H9 (cell line): Measurements from ENCODE around the gene SYCE3. TPM values are rescaled to one million over a fixed set of nuclear protein-coding genes. Genes with fewer than 3 reads are reported as not detected.

Source experiments
- DNase-seq: peaks from one replicate; pipeline ENCODE4 v3.0.0-alpha.2; 2017
- H2AFZ ChIP-seq: one replicate; pipeline ENCODE4 v1.6.1; 2013; ENCODE audit warnings: mild to moderate bottlenecking, low read length, control low read depth, moderate library complexity
- H2AK5ac ChIP-seq: 2 replicates; pipeline ENCODE4 v1.6.1; 2013; ENCODE audit warnings: low read length, control low read depth, mixed read lengths; ENCODE audit not compliant: insufficient read length
- H2BK120ac ChIP-seq: one replicate; pipeline ENCODE4 v1.6.1; 2013; ENCODE audit warnings: low read depth, mild to moderate bottlenecking, low read length, control low read depth, inconsistent platforms; ENCODE audit not compliant: poor library complexity, severe bottlenecking
- H2BK12ac ChIP-seq: 2 replicates; pipeline ENCODE4 v1.6.1; 2013; ENCODE audit warnings: low read length, control low read depth, mixed read lengths, low read depth; ENCODE audit not compliant: insufficient read length
- H2BK15ac ChIP-seq: 2 replicates; pipeline ENCODE4 v1.6.1; 2013; ENCODE audit warnings: low read depth, low read length, control low read depth
- H2BK20ac ChIP-seq: one replicate; pipeline ENCODE4 v1.6.1; 2013; ENCODE audit warnings: low read depth, mild to moderate bottlenecking, low read length, control low read depth, inconsistent platforms; ENCODE audit not compliant: poor library complexity, severe bottlenecking
- H2BK5ac ChIP-seq: 2 replicates; pipeline ENCODE4 v1.6.1; 2013; ENCODE audit warnings: low read length, control low read depth, mixed read lengths; ENCODE audit not compliant: insufficient read length
- H3K14ac ChIP-seq: 2 replicates; pipeline ENCODE4 v1.6.1; 2013; ENCODE audit warnings: low read length, control low read depth; ENCODE audit not compliant: insufficient read depth
- H3K18ac ChIP-seq: 2 replicates; pipeline ENCODE4 v1.6.1; 2013; ENCODE audit warnings: low read depth, mild to moderate bottlenecking, mixed read lengths, low read length, control low read depth; ENCODE audit not compliant: insufficient read length
- H3K23ac ChIP-seq: 2 replicates; pipeline ENCODE4 v1.6.1; 2013; ENCODE audit warnings: low read length, control low read depth, mixed read lengths, low read depth; ENCODE audit not compliant: insufficient read length
- H3K23me2 ChIP-seq: 2 replicates; pipeline ENCODE4 v1.6.1; 2013; ENCODE audit warnings: low read depth, mild to moderate bottlenecking, mixed read lengths, low read length, control low read depth; ENCODE audit not compliant: insufficient read length, poor library complexity, severe bottlenecking
- H3K27ac ChIP-seq: 2 replicates; pipeline ENCODE4 v1.5.1; 2013; ENCODE audit warnings: low read length, control low read depth, mixed read lengths, low read depth; ENCODE audit not compliant: insufficient read length
- H3K27me3 ChIP-seq: 2 replicates; pipeline ENCODE4 v1.6.1; 2013; ENCODE audit warnings: low read length, control low read depth, inconsistent platforms; ENCODE audit not compliant: insufficient read depth
- H3K4ac ChIP-seq: 2 replicates; pipeline ENCODE4 v1.6.1; 2013; ENCODE audit warnings: low read depth, mild to moderate bottlenecking, control low read depth, inconsistent platforms, low read length, moderate library complexity
- H3K4me1 ChIP-seq: 2 replicates; pipeline ENCODE4 v1.6.1; 2013; ENCODE audit warnings: low read length, control low read depth, inconsistent platforms; ENCODE audit not compliant: insufficient read depth
- H3K4me2 ChIP-seq: 2 replicates; pipeline ENCODE4 v1.6.1; 2013; ENCODE audit warnings: low read length, control low read depth, mixed read lengths; ENCODE audit not compliant: insufficient read length, insufficient read depth
- H3K56ac ChIP-seq: 2 replicates; pipeline ENCODE4 v1.6.1; 2013; ENCODE audit warnings: low read depth, mild to moderate bottlenecking, mixed read lengths, low read length, control low read depth; ENCODE audit not compliant: insufficient read length
- H3K79me1 ChIP-seq: 2 replicates; pipeline ENCODE4 v1.6.1; 2013; ENCODE audit warnings: low read depth, mild to moderate bottlenecking, moderate library complexity, low read length, control low read depth, inconsistent platforms; ENCODE audit not compliant: insufficient read depth, poor library complexity, severe bottlenecking
- H3K79me2 ChIP-seq: 2 replicates; pipeline ENCODE4 v1.6.1; 2013; ENCODE audit warnings: low read length, control low read depth, inconsistent platforms; ENCODE audit not compliant: insufficient read depth
- H3K9ac ChIP-seq: 2 replicates; pipeline ENCODE4 v1.6.1; 2013; ENCODE audit warnings: low read length, control low read depth, mixed read lengths; ENCODE audit not compliant: insufficient read length; ENCODE audit errors: extremely low read depth
- H3K9me3 ChIP-seq: one replicate; pipeline ENCODE4 v1.6.1; 2013; ENCODE audit warnings: low read depth, low read length, inconsistent platforms; ENCODE audit not compliant: control insufficient read depth
- H3T11ph ChIP-seq: one replicate; pipeline ENCODE4 v1.6.1; 2013; ENCODE audit warnings: mild to moderate bottlenecking, low read length, control low read depth, inconsistent platforms
- H4K20me1 ChIP-seq: one replicate; pipeline ENCODE4 v1.6.1; 2013; ENCODE audit not compliant: control insufficient read depth, insufficient read length, insufficient read depth
- H4K5ac ChIP-seq: 2 replicates; pipeline ENCODE4 v1.6.1; 2013; ENCODE audit warnings: low read depth, mild to moderate bottlenecking, mixed read lengths, low read length, control low read depth; ENCODE audit not compliant: insufficient read length
- H4K8ac ChIP-seq: replicated peaks from 2 replicates; pipeline ENCODE4 v1.6.1; 2013; ENCODE audit warnings: low read length, control low read depth, mixed read lengths, low read depth; ENCODE audit not compliant: insufficient read length
- H4K91ac ChIP-seq: 2 replicates; pipeline ENCODE4 v1.6.1; 2013; ENCODE audit warnings: low read depth, mild to moderate bottlenecking, moderate library complexity, mixed read lengths, low read length, control low read depth; ENCODE audit not compliant: insufficient read length
- H3K27ac Mint-ChIP-seq, 3 experiments: 2 replicates in 2 of 3; 3 replicates in 1 of 3; pipeline ENCODE4 v1.8.0; 2020 to 2021; ENCODE audit warnings: mixed read lengths in 3 of 3, mild to moderate bottlenecking in 1 of 3, moderate library complexity in 1 of 3
- H3K27me3 Mint-ChIP-seq: 2 replicates; pipeline ENCODE4 v1.8.0; 2021; ENCODE audit warnings: low read depth, mild to moderate bottlenecking, moderate library complexity, mixed read lengths
- H3K36me3 Mint-ChIP-seq, 3 experiments: 2 replicates in 2 of 3; 3 replicates in 1 of 3; pipeline ENCODE4 v1.8.0; 2020 to 2021; ENCODE audit warnings: low read depth in 3 of 3, mixed read lengths in 3 of 3; ENCODE audit not compliant: insufficient read depth in 1 of 3
- H3K4me1 Mint-ChIP-seq, 2 experiments: 2 replicates each; pipeline ENCODE4 v1.8.0; 2020; ENCODE audit warnings: mixed read lengths in 2 of 2
- H3K4me3 Mint-ChIP-seq, 2 experiments: 2 replicates in 1 of 2; 3 replicates in 1 of 2; pipeline ENCODE4 v1.8.0; 2020 to 2021; ENCODE audit warnings: mild to moderate bottlenecking in 2 of 2, mixed read lengths in 2 of 2, moderate library complexity in 1 of 2
- H3K9me3 Mint-ChIP-seq, 2 experiments: 2 replicates in 1 of 2; 3 replicates in 1 of 2; pipeline ENCODE4 v1.8.0; 2020; ENCODE audit warnings: mild to moderate bottlenecking in 2 of 2, mixed read lengths in 2 of 2, moderate library complexity in 1 of 2
- WGBS: extraction: QIAGEN DNeasy Blood & Tissue Kit; methylation state at CpG from one replicate; pipeline ENCODE4 v1.1.7; 2013; ENCODE audit warnings: missing lambda C conversion rate, low lambda C conversion rate, mixed read lengths; ENCODE audit not compliant: insufficient read length; ENCODE audit errors: extremely low coverage; 5-methylcytosine and 5-hydroxymethylcytosine counted together
- total RNA-seq: library from RNA; stranded (reverse); gene quantifications from 2 replicates; pipeline ENCODE4 v1.2.1, GENCODE V29; 2021
- TF ChIP-seq, protein P1 (sequence below): fragments of 200-600 bp; sonication (generic); conservative IDR thresholded peaks from 3 replicates; pipeline ENCODE4 v1.8.0; 2021; ENCODE audit warnings: antibody characterized with exemption, mild to moderate bottlenecking

Gene SYCE3
- total RNA-seq, 1 experiment from 2014 or later = 0.85 TPM

DNA sequence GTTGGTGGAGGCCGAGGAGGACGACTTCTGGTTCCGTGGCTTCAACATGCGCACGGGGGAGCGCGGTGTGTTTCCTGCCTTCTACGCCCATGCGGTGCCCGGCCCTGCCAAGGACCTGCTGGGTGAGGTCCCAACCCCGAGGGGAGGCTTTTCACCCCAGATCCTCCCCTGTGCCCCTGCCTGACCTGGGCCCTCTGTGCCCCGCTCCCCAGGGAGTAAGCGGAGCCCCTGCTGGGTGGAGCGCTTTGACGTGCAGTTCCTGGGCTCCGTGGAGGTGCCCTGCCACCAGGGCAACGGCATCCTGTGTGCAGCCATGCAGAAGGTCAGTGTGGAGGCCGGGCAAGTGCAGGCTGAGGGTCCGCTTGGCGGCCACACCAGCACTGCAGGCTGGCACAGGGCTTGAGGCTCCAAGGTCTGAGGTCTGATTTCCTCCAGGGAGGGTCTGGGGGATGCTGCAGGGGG is 42.9 kb upstream of the SYCE3 start:
- Histone ChIP-seq H2AFZ (no peak overlapping the region), H3K9me3 (no peaks in the 10 kb centered on the region), H4K20me1 (no peaks in the 10 kb centered on the region), H4K8ac (no peak overlapping the region), H3K14ac (no peak overlapping the region), H3K23me2 (peaks cover 5% of the 10 kb centered on the region), H2BK5ac (no peak overlapping the region), H3K4ac (no peak overlapping the region), H2BK15ac (no peak overlapping the region), H3K27ac (no peak overlapping the region), H3K23ac (no peak overlapping the region), H3K79me1 (no peaks in the 10 kb centered on the region), H2BK120ac (no peak overlapping the region), H2BK20ac (no peak overlapping the region), H3K27me3 (no peaks in the 10 kb centered on the region; the same call in 1 of the 2 replicates), H4K91ac (no peak overlapping the region), H3K4me1 (no peaks in the 10 kb centered on the region; the same call in 1 of the 2 replicates), H4K5ac (no peak overlapping the region), H3K56ac (no peak overlapping the region), H3K18ac (no peak overlapping the region), H3K79me2 (no peaks in the 10 kb centered on the region), H2BK12ac (no peak overlapping the region), H2AK5ac (no peak overlapping the region), H3K9ac (no peak overlapping the region), H3K4me2 (no peak overlapping the region), H3T11ph (no peak overlapping the region)
- Mint-ChIP-seq H3K27me3 (peaks cover 37% of the 10 kb centered on the region), H3K4me1 (peaks cover 9 to 10% of the 10 kb centered on the region in 2 experiments), H3K4me3 (no peak overlapping the region), H3K36me3 (no peaks in the 10 kb centered on the region; a peak in 1 of 7 replicates), H3K9me3 (no peaks in the 10 kb centered on the region), H3K27ac (no peak overlapping the region)
- DNase-seq = no peak
- no CpG with 5 or more reads among the region's 20 CpGs for WGBS
- TF ChIP-seq, protein P1, sequence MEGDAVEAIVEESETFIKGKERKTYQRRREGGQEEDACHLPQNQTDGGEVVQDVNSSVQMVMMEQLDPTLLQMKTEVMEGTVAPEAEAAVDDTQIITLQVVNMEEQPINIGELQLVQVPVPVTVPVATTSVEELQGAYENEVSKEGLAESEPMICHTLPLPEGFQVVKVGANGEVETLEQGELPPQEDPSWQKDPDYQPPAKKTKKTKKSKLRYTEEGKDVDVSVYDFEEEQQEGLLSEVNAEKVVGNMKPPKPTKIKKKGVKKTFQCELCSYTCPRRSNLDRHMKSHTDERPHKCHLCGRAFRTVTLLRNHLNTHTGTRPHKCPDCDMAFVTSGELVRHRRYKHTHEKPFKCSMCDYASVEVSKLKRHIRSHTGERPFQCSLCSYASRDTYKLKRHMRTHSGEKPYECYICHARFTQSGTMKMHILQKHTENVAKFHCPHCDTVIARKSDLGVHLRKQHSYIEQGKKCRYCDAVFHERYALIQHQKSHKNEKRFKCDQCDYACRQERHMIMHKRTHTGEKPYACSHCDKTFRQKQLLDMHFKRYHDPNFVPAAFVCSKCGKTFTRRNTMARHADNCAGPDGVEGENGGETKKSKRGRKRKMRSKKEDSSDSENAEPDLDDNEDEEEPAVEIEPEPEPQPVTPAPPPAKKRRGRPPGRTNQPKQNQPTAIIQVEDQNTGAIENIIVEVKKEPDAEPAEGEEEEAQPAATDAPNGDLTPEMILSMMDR = no peak
